Body of pancreas (tissue), 4 donors: Measurements from ENCODE around the gene FSTL5.

Source experiments
- POLR2A ChIP-seq, 3 donors: fragments of 450-650 bp; IDR thresholded peaks; one replicate each; pipeline ENCODE4 v1.6.1; 2016; ENCODE audit warnings: antibody characterized with exemption in 3 of 3, mild to moderate bottlenecking in 2 of 3
- TF ChIP-seq, protein P1 (sequence below), 7 experiments: fragments of 450-650 bp in 4 of 7; fragments of 200-600 bp in 3 of 7; sonication (generic) in 3 of 7; IDR thresholded peaks; one replicate each; pipeline ENCODE4 v1.5.1; 2016 to 2019; ENCODE audit warnings: antibody characterized with exemption in 7 of 7

DNA sequence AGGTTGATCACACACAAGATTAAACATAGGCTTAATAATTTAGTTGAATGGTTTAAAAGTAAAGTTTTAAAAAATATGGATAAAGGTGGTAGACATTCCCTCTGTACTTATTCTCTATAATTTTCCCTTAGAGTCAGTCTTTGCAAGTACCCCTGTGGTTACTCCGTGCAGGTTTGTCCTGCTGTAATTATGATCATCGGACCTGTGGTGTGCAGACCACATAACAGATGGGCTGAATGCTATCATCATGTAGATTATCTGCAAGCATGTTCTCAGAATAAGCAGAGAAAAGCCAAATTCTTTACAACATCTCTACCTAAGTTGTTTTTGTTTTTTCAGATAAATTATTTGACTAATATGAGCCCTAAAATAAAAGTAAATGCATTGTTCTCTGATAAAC lies 146.8 kb downstream of the FSTL5 start:
- TF ChIP-seq POLR2A (IDR thresholded peaks at IDR 0.05), result no peak
- TF ChIP-seq, protein P1, sequence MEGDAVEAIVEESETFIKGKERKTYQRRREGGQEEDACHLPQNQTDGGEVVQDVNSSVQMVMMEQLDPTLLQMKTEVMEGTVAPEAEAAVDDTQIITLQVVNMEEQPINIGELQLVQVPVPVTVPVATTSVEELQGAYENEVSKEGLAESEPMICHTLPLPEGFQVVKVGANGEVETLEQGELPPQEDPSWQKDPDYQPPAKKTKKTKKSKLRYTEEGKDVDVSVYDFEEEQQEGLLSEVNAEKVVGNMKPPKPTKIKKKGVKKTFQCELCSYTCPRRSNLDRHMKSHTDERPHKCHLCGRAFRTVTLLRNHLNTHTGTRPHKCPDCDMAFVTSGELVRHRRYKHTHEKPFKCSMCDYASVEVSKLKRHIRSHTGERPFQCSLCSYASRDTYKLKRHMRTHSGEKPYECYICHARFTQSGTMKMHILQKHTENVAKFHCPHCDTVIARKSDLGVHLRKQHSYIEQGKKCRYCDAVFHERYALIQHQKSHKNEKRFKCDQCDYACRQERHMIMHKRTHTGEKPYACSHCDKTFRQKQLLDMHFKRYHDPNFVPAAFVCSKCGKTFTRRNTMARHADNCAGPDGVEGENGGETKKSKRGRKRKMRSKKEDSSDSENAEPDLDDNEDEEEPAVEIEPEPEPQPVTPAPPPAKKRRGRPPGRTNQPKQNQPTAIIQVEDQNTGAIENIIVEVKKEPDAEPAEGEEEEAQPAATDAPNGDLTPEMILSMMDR (IDR thresholded peaks at IDR 0.05), result no peak
